BJ (cell line): ENCODE results near the gene ASB5. TPM values are rescaled to one million over a fixed set of nuclear protein-coding genes. Genes with fewer than 3 reads are reported as not detected.

ENCODE experiments used
- CTCF ChIA-PET: fragments of 350-600 bp; formaldehyde crosslinking; extraction: SDS; loops from one replicate; lab custom pipeline; 2021; ENCODE audit warnings: antibody characterized with exemption, inconsistent platforms; lab: Yijun Ruan, JAX
- POLR2A ChIA-PET: fragments of 300-600 bp; sonication (Branson Sonifier 250); formaldehyde crosslinking; extraction: SDS; loops from one replicate; lab custom pipeline; 2021; ENCODE audit warnings: antibody characterized with exemption; lab: Charles Lee
- DNase-seq: peaks from one replicate; pipeline ENCODE4 v3.0.0-alpha.2; 2011; ENCODE audit warnings: low read depth
- H3K27me3 ChIP-seq: 2 replicates; pipeline ENCODE4 v1.6.0; 2011; ENCODE audit warnings: low read length; ENCODE audit not compliant: control insufficient read depth, insufficient read depth
- H3K36me3 ChIP-seq: 2 replicates; pipeline ENCODE4 v1.5.1; 2011; ENCODE audit warnings: low read length; ENCODE audit not compliant: control insufficient read depth, insufficient read depth
- H3K4me3 ChIP-seq: 2 replicates; pipeline ENCODE4 v1.5.1; 2011; ENCODE audit warnings: low read depth, mild to moderate bottlenecking, control low read depth, low read length
- polyA plus RNA-seq: library from polyadenylated mRNA; depleted of rRNA; stranded (reverse); fragments of >200 nt; gene quantifications from 2 replicates; pipeline ENCODE4 v1.2.3, GENCODE V29; 2011
- TF ChIP-seq, protein P1 (sequence below): IDR thresholded peaks from 2 replicates; pipeline ENCODE4 v1.5.1; 2011; ENCODE audit warnings: low read depth, mild to moderate bottlenecking, control low read depth, inconsistent platforms, low read length, moderate library complexity; ENCODE audit not compliant: insufficient read depth

Gene ASB5
- polyA plus RNA-seq, 1 experiment, result 63.8 TPM

DNA sequence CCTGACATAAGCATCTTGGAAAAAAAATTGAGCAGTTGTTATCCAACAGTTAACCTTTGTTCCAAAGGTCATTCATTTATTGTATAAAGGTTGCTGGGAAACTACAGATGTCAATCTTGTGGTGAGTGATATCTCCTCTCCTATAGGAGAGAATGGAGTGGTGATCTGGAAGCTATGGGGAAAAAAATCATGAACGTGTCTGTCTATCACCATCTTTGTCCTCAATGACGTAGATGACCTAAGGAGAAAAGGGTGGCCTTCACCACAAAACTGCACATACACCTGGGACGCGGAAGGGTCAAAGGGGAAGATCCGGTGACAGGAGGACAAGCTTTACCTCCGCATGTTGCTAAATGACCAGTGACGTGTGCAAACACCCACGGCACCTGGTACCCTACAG, 27.3 kb downstream of the ASB5 start:
- Histone ChIP-seq H3K36me3 (no peaks in the 10 kb centered on the region), H3K27me3 (no peaks in the 10 kb centered on the region), H3K4me3 (no peak overlapping the region)
- ChIA-PET POLR2A (no interaction called here), CTCF (no interaction called here)
- TF ChIP-seq, protein P1, sequence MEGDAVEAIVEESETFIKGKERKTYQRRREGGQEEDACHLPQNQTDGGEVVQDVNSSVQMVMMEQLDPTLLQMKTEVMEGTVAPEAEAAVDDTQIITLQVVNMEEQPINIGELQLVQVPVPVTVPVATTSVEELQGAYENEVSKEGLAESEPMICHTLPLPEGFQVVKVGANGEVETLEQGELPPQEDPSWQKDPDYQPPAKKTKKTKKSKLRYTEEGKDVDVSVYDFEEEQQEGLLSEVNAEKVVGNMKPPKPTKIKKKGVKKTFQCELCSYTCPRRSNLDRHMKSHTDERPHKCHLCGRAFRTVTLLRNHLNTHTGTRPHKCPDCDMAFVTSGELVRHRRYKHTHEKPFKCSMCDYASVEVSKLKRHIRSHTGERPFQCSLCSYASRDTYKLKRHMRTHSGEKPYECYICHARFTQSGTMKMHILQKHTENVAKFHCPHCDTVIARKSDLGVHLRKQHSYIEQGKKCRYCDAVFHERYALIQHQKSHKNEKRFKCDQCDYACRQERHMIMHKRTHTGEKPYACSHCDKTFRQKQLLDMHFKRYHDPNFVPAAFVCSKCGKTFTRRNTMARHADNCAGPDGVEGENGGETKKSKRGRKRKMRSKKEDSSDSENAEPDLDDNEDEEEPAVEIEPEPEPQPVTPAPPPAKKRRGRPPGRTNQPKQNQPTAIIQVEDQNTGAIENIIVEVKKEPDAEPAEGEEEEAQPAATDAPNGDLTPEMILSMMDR, result no peak
- DNase-seq, result no peak

DNA sequence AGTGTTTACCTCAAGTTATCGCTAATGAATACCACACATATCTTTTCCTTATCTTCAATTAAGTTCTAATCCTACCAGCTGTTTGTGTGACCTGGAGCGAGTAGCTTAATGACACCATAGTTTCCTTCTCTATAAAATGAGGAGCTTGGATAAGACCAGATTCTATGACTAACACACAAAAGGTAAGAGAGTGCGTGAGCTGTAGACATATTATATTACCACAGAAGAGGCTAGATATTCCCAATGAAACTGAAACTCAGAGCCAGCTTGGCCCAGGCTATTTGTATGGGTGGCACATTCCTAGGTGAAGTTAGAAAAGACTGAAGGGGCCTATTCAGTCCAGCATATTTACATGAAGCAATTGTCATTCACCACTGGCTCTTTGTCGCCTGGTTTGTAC, 30.2 kb downstream of the ASB5 start:
- no peaks in the 10 kb centered on the region for H3K36me3 ChIP-seq
- TF ChIP-seq, protein P1, result no peak
- DNase-seq, result no peak
- no peaks in the 10 kb centered on the region for H3K27me3 ChIP-seq
- ChIA-PET POLR2A (no interaction called here), CTCF (interaction anchor here (1.5 to 1.8 kb wide), 2 partner anchors 39 to 40 kb away, joined by 3 to 4 read pairs; no protein-coding TSS in a partner anchor)
- H3K4me3 ChIP-seq, result no peak overlapping the region

DNA sequence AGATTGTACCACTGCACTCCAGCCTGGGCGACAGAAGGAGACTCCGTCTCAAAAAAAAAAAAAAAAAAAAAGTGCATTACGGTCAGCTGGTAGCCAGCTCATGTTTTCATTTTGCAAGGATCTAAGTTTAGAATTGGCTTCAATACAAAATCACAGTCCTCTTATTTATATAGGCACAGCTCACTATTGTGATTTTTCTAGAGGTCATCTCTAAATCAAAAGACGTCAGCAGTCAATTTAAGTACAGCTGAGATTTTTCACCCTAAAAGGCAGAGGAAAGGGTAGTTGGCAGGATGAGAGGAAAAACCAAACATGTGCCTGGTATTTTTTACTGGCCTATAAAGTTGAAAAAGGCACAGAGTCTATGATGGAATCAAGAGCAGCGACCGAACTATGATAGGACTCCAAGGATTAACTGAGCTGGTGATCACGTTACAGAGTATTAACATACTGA, 30.8 kb downstream of the ASB5 start:
- TF ChIP-seq, protein P1, result no peak
- CTCF ChIA-PET, result interaction anchor here (0.6 to 1.8 kb wide), 4 partner anchors 8 to 41 kb away, joined by 3 to 4 read pairs (median 3); no protein-coding TSS in a partner anchor
- no peaks in the 10 kb centered on the region for H3K36me3 ChIP-seq
- no peaks in the 10 kb centered on the region for H3K27me3 ChIP-seq
- H3K4me3 ChIP-seq, result no peak overlapping the region
- POLR2A ChIA-PET, result interaction anchor here (0.7 to 1.0 kb wide), 2 partner anchors 25 to 37 kb away, joined by 3 to 7 read pairs; no protein-coding TSS in a partner anchor
- peak; percentile 77 for DNase-seq

GRCh38 chr4:176236946-176237345, 32.1 kb downstream of the ASB5 start:
- ChIA-PET CTCF (no interaction called here), POLR2A (no interaction called here)
- H3K27me3 ChIP-seq, result no peaks in the 10 kb centered on the region
- DNase-seq, result no peak
- TF ChIP-seq, protein P1, result no peak
- H3K36me3 ChIP-seq, result no peaks in the 10 kb centered on the region
- H3K4me3 ChIP-seq, result no peak overlapping the region

DNA sequence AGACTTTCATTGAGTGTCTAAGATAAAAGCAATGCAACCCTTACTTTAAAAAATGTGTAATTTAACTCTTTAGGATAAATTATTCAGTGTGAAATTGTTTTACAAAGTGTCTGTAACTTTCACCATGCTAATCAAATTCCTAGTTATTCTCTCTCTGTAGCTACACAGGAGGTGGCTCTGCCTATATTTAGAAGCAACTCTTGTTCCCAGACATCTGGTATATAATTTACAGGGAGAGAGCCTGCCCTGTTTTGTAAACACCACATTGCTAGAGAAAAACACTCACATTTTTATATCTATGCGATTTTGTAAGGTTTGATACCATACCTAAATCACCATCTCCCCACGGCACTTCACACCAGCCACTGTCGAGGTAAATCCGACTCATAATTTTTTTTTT, 38.2 kb downstream of the ASB5 start:
- TF ChIP-seq, protein P1, result no peak
- DNase-seq, result no peak
- no peaks in the 10 kb centered on the region for H3K27me3 ChIP-seq
- ChIA-PET POLR2A (no interaction called here), CTCF (no interaction called here)
- H3K36me3 ChIP-seq, result no peaks in the 10 kb centered on the region
- H3K4me3 ChIP-seq, result no peak overlapping the region
